ENCODE measurements around the gene SRPK2.

SRPK2 gene

DNA sequence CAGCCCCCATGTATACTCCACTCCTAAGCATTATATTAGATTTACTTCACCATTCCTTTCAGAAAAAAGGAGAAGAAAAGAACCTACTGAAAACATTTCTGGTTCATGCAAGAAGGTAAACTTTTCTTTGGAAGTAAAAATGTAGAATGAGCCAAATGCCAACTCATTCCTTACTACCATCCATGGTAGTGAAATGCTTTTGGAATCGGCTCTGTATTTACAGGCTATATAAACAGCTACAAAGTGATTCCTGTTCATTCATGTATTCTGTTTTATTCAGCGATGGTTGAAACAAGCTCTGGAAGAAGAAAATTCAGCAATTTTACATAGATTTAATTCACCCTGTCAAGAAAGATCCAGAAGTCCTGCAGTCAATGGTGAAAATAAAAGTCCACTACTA is 283.1 kb downstream of the SRPK2 start:
- Histone ChIP-seq H3K9me3 (ENCODE audit: insufficient read depth, low read depth, low read length) (no peaks in the 10 kb centered on the region), H4K20me1 (ENCODE audit: insufficient read depth, low read length, poor library complexity, severe bottlenecking) (peaks cover 4% of the 10 kb centered on the region), H3K27me3 (ENCODE audit: insufficient read depth, low read length, poor library complexity, severe bottlenecking) (no peaks in the 10 kb centered on the region), H3K4me1 (ENCODE audit: insufficient read depth, low read length, poor library complexity, severe bottlenecking) (no peaks in the 10 kb centered on the region), H3K9me2 (replicated peaks; ENCODE audit: low read depth, low read length) (no peaks in the 10 kb centered on the region), H3K79me2 (ENCODE audit: insufficient read depth, low read length) (no peaks in the 10 kb centered on the region), H3K4me2 (ENCODE audit: low read depth, low read length, poor library complexity, severe bottlenecking) (no peak overlapping the region), H3K36me3 (ENCODE audit: insufficient read depth, low read length) (peaks cover 86% of the 10 kb centered on the region), H2AFZ (ENCODE audit: low read length) (no peak overlapping the region), H3K4me3 (ENCODE audit: low read length, poor library complexity, severe bottlenecking) (no peak overlapping the region), H3K9ac (ENCODE audit: low read depth, low read length, poor library complexity, severe bottlenecking) (no peak overlapping the region), H3F3A (ENCODE audit: low read depth) (no peaks in the 10 kb centered on the region; the same call in 1 of the 2 replicates)
- TF ChIP-seq, protein P1, sequence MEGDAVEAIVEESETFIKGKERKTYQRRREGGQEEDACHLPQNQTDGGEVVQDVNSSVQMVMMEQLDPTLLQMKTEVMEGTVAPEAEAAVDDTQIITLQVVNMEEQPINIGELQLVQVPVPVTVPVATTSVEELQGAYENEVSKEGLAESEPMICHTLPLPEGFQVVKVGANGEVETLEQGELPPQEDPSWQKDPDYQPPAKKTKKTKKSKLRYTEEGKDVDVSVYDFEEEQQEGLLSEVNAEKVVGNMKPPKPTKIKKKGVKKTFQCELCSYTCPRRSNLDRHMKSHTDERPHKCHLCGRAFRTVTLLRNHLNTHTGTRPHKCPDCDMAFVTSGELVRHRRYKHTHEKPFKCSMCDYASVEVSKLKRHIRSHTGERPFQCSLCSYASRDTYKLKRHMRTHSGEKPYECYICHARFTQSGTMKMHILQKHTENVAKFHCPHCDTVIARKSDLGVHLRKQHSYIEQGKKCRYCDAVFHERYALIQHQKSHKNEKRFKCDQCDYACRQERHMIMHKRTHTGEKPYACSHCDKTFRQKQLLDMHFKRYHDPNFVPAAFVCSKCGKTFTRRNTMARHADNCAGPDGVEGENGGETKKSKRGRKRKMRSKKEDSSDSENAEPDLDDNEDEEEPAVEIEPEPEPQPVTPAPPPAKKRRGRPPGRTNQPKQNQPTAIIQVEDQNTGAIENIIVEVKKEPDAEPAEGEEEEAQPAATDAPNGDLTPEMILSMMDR (conservative IDR thresholded peaks at IDR 0.05; ENCODE audit: low read length) = no peak
- TF ChIP-seq EZH2phosphoT487 (IDR thresholded peaks at IDR 0.05; ENCODE audit: borderline replicate concordance) = no peak

DNA sequence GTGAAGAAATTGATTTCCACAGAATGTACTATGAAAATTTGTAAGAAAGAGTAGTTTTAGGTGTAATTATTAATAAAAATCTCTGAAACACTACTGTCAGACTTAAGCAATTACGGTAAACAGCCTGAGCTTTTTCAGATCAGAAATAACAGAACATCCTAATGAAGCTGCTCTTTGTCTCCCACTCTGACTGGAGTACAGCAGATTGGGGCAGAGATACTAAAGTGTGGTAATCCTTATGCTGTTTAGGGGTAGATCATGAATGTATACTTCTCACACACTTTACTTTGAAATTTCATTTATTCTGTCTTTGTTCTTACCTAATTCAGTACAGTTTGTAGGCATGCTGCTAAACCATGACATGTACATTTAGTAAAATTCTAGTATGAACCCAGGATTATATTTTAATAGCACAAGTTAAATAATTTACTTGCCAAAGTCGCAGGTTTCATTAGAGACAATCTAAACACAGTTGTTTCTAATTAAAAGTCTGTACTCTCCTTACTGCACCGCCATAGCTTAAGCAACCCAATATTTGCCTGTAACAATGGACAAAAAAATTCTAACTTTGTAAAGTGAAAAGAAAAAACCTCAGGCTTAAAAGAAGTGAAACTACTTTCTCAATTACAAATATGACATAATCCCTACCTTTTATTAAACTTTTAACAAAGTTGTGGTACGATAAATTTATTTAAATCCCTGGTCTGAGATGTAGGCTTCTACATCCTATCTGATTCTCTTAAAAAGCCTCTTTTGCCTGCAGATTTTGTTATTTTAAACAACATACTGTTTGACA is 286.0 kb downstream of the SRPK2 start:
- Histone ChIP-seq H3K79me2 (ENCODE audit: insufficient read depth, low read length) (no peaks in the 10 kb centered on the region; the same call in 1 of the 2 replicates), H3K4me3 (ENCODE audit: low read length, poor library complexity, severe bottlenecking) (no peak overlapping the region), H3K4me2 (ENCODE audit: low read depth, low read length, poor library complexity, severe bottlenecking) (no peak overlapping the region), H4K20me1 (ENCODE audit: insufficient read depth, low read length, poor library complexity, severe bottlenecking) (no peaks in the 10 kb centered on the region), H3K9ac (ENCODE audit: low read depth, low read length, poor library complexity, severe bottlenecking) (no peak overlapping the region), H3K9me2 (replicated peaks; ENCODE audit: low read depth, low read length) (no peaks in the 10 kb centered on the region), H3K4me1 (ENCODE audit: insufficient read depth, low read length, poor library complexity, severe bottlenecking) (no peaks in the 10 kb centered on the region), H3F3A (ENCODE audit: low read depth) (no peaks in the 10 kb centered on the region), H2AFZ (ENCODE audit: low read length) (no peak overlapping the region), H3K36me3 (ENCODE audit: insufficient read depth, low read length) (peaks cover 87% of the 10 kb centered on the region), H3K9me3 (ENCODE audit: insufficient read depth, low read depth, low read length) (no peaks in the 10 kb centered on the region), H3K27me3 (ENCODE audit: insufficient read depth, low read length, poor library complexity, severe bottlenecking) (no peaks in the 10 kb centered on the region)
- TF ChIP-seq, protein P1 (conservative IDR thresholded peaks at IDR 0.05; ENCODE audit: low read length) = no peak
- TF ChIP-seq EZH2phosphoT487 (IDR thresholded peaks at IDR 0.05; ENCODE audit: borderline replicate concordance) = no peak

DNA sequence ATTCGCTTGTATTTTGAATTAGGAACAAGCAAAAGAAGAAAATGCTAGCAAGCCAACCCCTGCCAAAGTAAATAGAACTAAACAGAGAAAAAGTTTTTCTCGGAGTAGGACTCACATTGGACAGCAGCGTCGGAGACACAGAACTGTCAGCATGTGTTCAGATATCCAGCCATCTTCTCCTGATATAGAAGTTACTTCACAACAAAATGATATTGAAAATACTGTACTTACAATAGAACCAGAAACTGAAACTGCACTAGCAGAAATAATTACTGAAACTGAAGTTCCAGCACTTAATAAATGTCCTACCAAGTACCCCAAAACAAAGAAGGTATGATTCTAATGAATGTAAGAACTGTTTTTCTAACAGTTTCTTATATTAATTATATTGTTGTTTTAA is 286.9 kb downstream of the SRPK2 start:
- Histone ChIP-seq H3K36me3 (ENCODE audit: insufficient read depth, low read length) (peaks cover 88% of the 10 kb centered on the region), H3K9me3 (ENCODE audit: insufficient read depth, low read depth, low read length) (no peaks in the 10 kb centered on the region), H3K4me1 (ENCODE audit: insufficient read depth, low read length, poor library complexity, severe bottlenecking) (no peaks in the 10 kb centered on the region), H3K79me2 (ENCODE audit: insufficient read depth, low read length) (no peaks in the 10 kb centered on the region; the same call in 1 of the 2 replicates), H3K4me3 (ENCODE audit: low read length, poor library complexity, severe bottlenecking) (no peak overlapping the region), H3K9me2 (replicated peaks; ENCODE audit: low read depth, low read length) (no peaks in the 10 kb centered on the region), H3K4me2 (ENCODE audit: low read depth, low read length, poor library complexity, severe bottlenecking) (no peak overlapping the region), H4K20me1 (ENCODE audit: insufficient read depth, low read length, poor library complexity, severe bottlenecking) (no peaks in the 10 kb centered on the region), H2AFZ (ENCODE audit: low read length) (no peak overlapping the region), H3K27me3 (ENCODE audit: insufficient read depth, low read length, poor library complexity, severe bottlenecking) (no peaks in the 10 kb centered on the region), H3K9ac (ENCODE audit: low read depth, low read length, poor library complexity, severe bottlenecking) (no peak overlapping the region), H3F3A (ENCODE audit: low read depth) (no peaks in the 10 kb centered on the region)
- no peak for TF ChIP-seq EZH2phosphoT487 (IDR thresholded peaks at IDR 0.05; ENCODE audit: borderline replicate concordance)
- TF ChIP-seq, protein P1 (conservative IDR thresholded peaks at IDR 0.05; ENCODE audit: low read length) = no peak

Data from Loucy (cell line).